SK-N-SH (cell line): ENCODE data around the gene BLOC1S1. TPM values are rescaled to one million over a fixed set of nuclear protein-coding genes. Genes with fewer than 3 reads are reported as not detected.

Experiments
- CTCF ChIA-PET: fragments of 300-600, 350-600 bp; formaldehyde crosslinking; extraction: SDS; loops from one replicate; lab custom pipeline; 2021; lab: Yijun Ruan, JAX
- POLR2A ChIA-PET: fragments of 350-600 bp; sonication (Branson Sonifier 250); formaldehyde crosslinking; extraction: SDS; loops from one replicate; lab custom pipeline; 2020; ENCODE audit warnings: antibody characterized with exemption, inconsistent platforms; lab: Yijun Ruan, JAX
- DNase-seq: peaks from one replicate; pipeline ENCODE4 v3.0.0; 2012
- H2AFZ ChIP-seq: fragments of 200-600 bp; sonication (generic); 2 replicates; pipeline ENCODE4 v1.8.1; 2016; ENCODE audit warnings: antibody characterized with exemption, mild to moderate bottlenecking, low read depth
- H3F3A ChIP-seq: fragments of 200-600 bp; sonication (generic); replicated peaks from 2 replicates; pipeline ENCODE3; 2016; ENCODE audit warnings: antibody characterized with exemption, mild to moderate bottlenecking; ENCODE audit not compliant: insufficient read depth
- H3K27ac ChIP-seq, 2 experiments: fragments of 200-500 bp in 1 of 2; fragments of 200-600 bp in 1 of 2; sonication (Bioruptor generic) in 1 of 2; sonication (generic), shearing (Covaris generic) in 1 of 2; 2 replicates each; pipeline versions ENCODE4 v1.5.1 to v1.6.1; 2014 to 2016; ENCODE audit warnings: low read depth in 2 of 2, inconsistent platforms in 1 of 2, low read length in 1 of 2, mild to moderate bottlenecking in 1 of 2, mixed read lengths in 1 of 2
- H3K27me3 ChIP-seq: fragments of 200-600 bp; sonication (generic), shearing (Covaris generic); 2 replicates; pipeline ENCODE4 v1.6.1; 2016; ENCODE audit warnings: mixed run types; ENCODE audit not compliant: insufficient read depth
- H3K36me3 ChIP-seq, 2 experiments: fragments of 200-500 bp in 1 of 2; fragments of 200-600 bp in 1 of 2; sonication (Bioruptor generic) in 1 of 2; sonication (generic) in 1 of 2; replicated peaks in 1 of 2; 2 replicates each; pipeline versions ENCODE3 to v1.5.1; 2014 to 2016; ENCODE audit warnings: low read length in 1 of 2, mild to moderate bottlenecking in 1 of 2; ENCODE audit not compliant: insufficient read depth in 2 of 2, control insufficient read depth in 1 of 2
- H3K4me1 ChIP-seq, 2 experiments: fragments of 200-500 bp in 1 of 2; fragments of 200-600 bp in 1 of 2; sonication (Bioruptor generic) in 1 of 2; sonication (generic), shearing (Covaris generic) in 1 of 2; 2 replicates each; pipeline versions ENCODE4 v1.5.1 to v1.6.1; 2014 to 2016; ENCODE audit warnings: low read depth in 1 of 2, low read length in 1 of 2, mixed run types in 1 of 2; ENCODE audit not compliant: insufficient read depth in 2 of 2, control insufficient read depth in 1 of 2
- H3K4me2 ChIP-seq: fragments of 200-600 bp; sonication (generic), shearing (Covaris generic); 2 replicates; pipeline ENCODE4 v1.6.1; 2017; ENCODE audit warnings: mixed run types
- H3K4me3 ChIP-seq, 2 experiments: fragments of 200-500 bp in 1 of 2; fragments of 200-600 bp in 1 of 2; sonication (Bioruptor generic) in 1 of 2; sonication (generic), shearing (Covaris generic) in 1 of 2; 2 replicates each; pipeline versions ENCODE4 v1.5.1 to v1.8.1; 2014 to 2016; ENCODE audit warnings: low read depth in 2 of 2, inconsistent platforms in 1 of 2, low read length in 1 of 2, mild to moderate bottlenecking in 1 of 2, mixed read lengths in 1 of 2, moderate library complexity in 1 of 2
- H3K79me2 ChIP-seq: fragments of 200-600 bp; sonication (generic); 2 replicates; pipeline ENCODE4 v1.8.1; 2017; ENCODE audit warnings: mild to moderate bottlenecking; ENCODE audit not compliant: insufficient read depth
- H3K9ac ChIP-seq: fragments of 200-600 bp; sonication (generic); 2 replicates; pipeline ENCODE4 v1.6.1; 2017; ENCODE audit warnings: mixed run types
- H3K9me2 ChIP-seq: fragments of 200-600 bp; sonication (generic); 2 replicates; pipeline ENCODE4 v1.6.1; 2017; ENCODE audit warnings: mixed run types
- H3K9me3 ChIP-seq: fragments of 200-600 bp; sonication (generic); 2 replicates; pipeline ENCODE4 v1.6.1; 2017; ENCODE audit warnings: mixed run types, mild to moderate bottlenecking, moderate library complexity
- H4K20me1 ChIP-seq: fragments of 200-600 bp; sonication (generic); 2 replicates; pipeline ENCODE4 v1.6.1; 2017; ENCODE audit warnings: mild to moderate bottlenecking, mixed run types; ENCODE audit not compliant: insufficient read depth
- CHD2 ChIP-seq: fragments of 150-350 bp; IDR thresholded peaks from 2 replicates; pipeline ENCODE4 v1.6.1; 2018; ENCODE audit warnings: low read length; ENCODE audit not compliant: partially characterized antibody
- ELF1 ChIP-seq: IDR thresholded peaks from 2 replicates; pipeline ENCODE4 v1.4.0; 2012
- EZH2phosphoT487 ChIP-seq: fragments of 200-600 bp; sonication (generic); IDR thresholded peaks from 2 replicates; pipeline ENCODE4 v1.6.1; 2017; ENCODE audit warnings: low read depth, mixed run types, mild to moderate bottlenecking, antibody characterized with exemption, moderate library complexity, borderline replicate concordance
- FOSL2 ChIP-seq: IDR thresholded peaks from 2 replicates; pipeline ENCODE4 v1.4.0; 2012; ENCODE audit warnings: low read depth, mild to moderate bottlenecking, moderate library complexity, borderline replicate concordance
- GABPA ChIP-seq: IDR thresholded peaks from 2 replicates; pipeline ENCODE4 v1.4.0; 2012; ENCODE audit warnings: low read depth, mild to moderate bottlenecking
- JUND ChIP-seq: IDR thresholded peaks from 2 replicates; pipeline ENCODE4 v1.4.0; 2012
- NFIC ChIP-seq: IDR thresholded peaks from 2 replicates; pipeline ENCODE4 v1.4.0; 2012; ENCODE audit warnings: borderline replicate concordance
- REST ChIP-seq: IDR thresholded peaks from 2 replicates; pipeline ENCODE4 v1.6.1; 2012; ENCODE audit warnings: mild to moderate bottlenecking, low read depth, low read length, moderate library complexity
- TCF12 ChIP-seq: IDR thresholded peaks from 2 replicates; pipeline ENCODE4 v1.4.0; 2012
- YY1 ChIP-seq: IDR thresholded peaks from 2 replicates; pipeline ENCODE4 v1.4.0; 2012; ENCODE audit warnings: low read depth, mild to moderate bottlenecking
- WGBS: methylation state at CpG from one replicate; pipeline ENCODE4 v1.1.6; 2017; ENCODE audit warnings: low lambda C conversion rate; 5-methylcytosine and 5-hydroxymethylcytosine counted together
- polyA plus RNA-seq, 3 experiments: library from polyadenylated mRNA; depleted of rRNA; stranded (reverse); fragments of >200 nt; gene quantifications; 2 replicates each; pipeline ENCODE4 v1.2.3, GENCODE V29; 2012

Gene BLOC1S1
- polyA plus RNA-seq, 1 of the 3 experiments (the other 2 are of a cell fraction) = 331 TPM

- TF ChIP-seq TCF12 = peak; percentile 10; the same call in 1 of the 2 replicates
- peak; percentile 60 for TF ChIP-seq FOSL2
- 0 out of 2 replicates have a peak, but pooled peaks have one; percentile 30 for TF ChIP-seq JUND
- no peak for TF ChIP-seq REST
- peaks cover 29 to 38% of the 10 kb centered on the region in 2 experiments for H3K4me1 ChIP-seq
Observed at GRCh38 chr12:55717011-55718007, 1.5 kb downstream of the BLOC1S1 start.

GRCh38 chr12:55718015-55718414 is 2.2 kb downstream of the BLOC1S1 start:
- POLR2A ChIA-PET = no interaction called here
- peak overlapping the region; percentile 89; the same call in 1 of the 2 replicates for H3K4me2 ChIP-seq
- H3K4me1 ChIP-seq = peaks cover 29 to 38% of the 10 kb centered on the region in 2 experiments
- no peak overlapping the region for H3K4me3 ChIP-seq
- H2AFZ ChIP-seq = no peak overlapping the region
- peaks cover 0 to 3% of the 10 kb centered on the region in 2 experiments for H3K36me3 ChIP-seq
- no peaks in the 10 kb centered on the region for H3K27me3 ChIP-seq
- 87% methylated on average over 4 of the region's 4 CpGs for WGBS
- TF ChIP-seq NFIC = no peak
- no peak for TF ChIP-seq ELF1
- no peak for TF ChIP-seq CHD2
- TF ChIP-seq GABPA = no peak
- TF ChIP-seq TCF12 = no peak
- no peak for TF ChIP-seq YY1
- TF ChIP-seq EZH2phosphoT487 = no peak
- no peaks in the 10 kb centered on the region for H3K9me3 ChIP-seq
- peaks cover 13% of the 10 kb centered on the region; the same call in 1 of the 2 replicates for H3K79me2 ChIP-seq
- H3K27ac ChIP-seq = no peak overlapping the region
- DNase-seq = no peak
- H4K20me1 ChIP-seq = peaks cover 6% of the 10 kb centered on the region; the same call in 1 of the 2 replicates
- CTCF ChIA-PET = interaction anchor here (1.1 to 11.2 kb wide), 5 partner anchors 10 to 71 kb away, joined by 3 to 202 read pairs (median 31); partner anchors contain the start of gene CD63
- H3K9ac ChIP-seq = no peak overlapping the region
- no peaks in the 10 kb centered on the region for H3K9me2 ChIP-seq
- peaks cover 41% of the 10 kb centered on the region for H3F3A ChIP-seq

More at GRCh38 chr12:55717011-55718007, 1.5 kb downstream of the BLOC1S1 start:
- peak overlapping the region; percentile 86 for H3K9ac ChIP-seq
- H2AFZ ChIP-seq = no peak overlapping the region
- no peaks in the 10 kb centered on the region for H3K9me3 ChIP-seq
- ChIA-PET CTCF (interaction anchor here (5.2 to 11.2 kb wide), 3 partner anchors 13 to 60 kb away, joined by 31 to 202 read pairs (median 51); partner anchors contain the start of gene CD63), POLR2A (interaction anchor here (1.0 kb wide), 1 partner anchor 12 kb away, joined by 6 read pairs; no protein-coding TSS in a partner anchor)
- H3K4me2 ChIP-seq = peak overlapping the region; percentile 89
- peak overlapping the region; percentile 67 to 92 for H3K4me3 ChIP-seq
- DNase-seq = no peak
- H3K9me2 ChIP-seq = no peaks in the 10 kb centered on the region
- WGBS = 58% methylated on average over 8 of the region's 8 CpGs
- H3K27me3 ChIP-seq = no peaks in the 10 kb centered on the region
- H3K27ac ChIP-seq = peak overlapping the region in 1 of 2 experiments; percentile 87; a peak in 1 of 4 replicates
- peaks cover 6% of the 10 kb centered on the region; the same call in 1 of the 2 replicates for H4K20me1 ChIP-seq
- H3K79me2 ChIP-seq = peaks cover 13% of the 10 kb centered on the region; the same call in 1 of the 2 replicates
- H3F3A ChIP-seq = peaks cover 35% of the 10 kb centered on the region
- H3K36me3 ChIP-seq = peaks cover 0 to 3% of the 10 kb centered on the region in 2 experiments
